Measurements from ENCODE around the gene CDKN1C.

CDKN1C gene

GRCh38 chr11:2924381-2924780, 38.8 kb upstream of the CDKN1C start:
- H3K4me2 ChIP-seq (ENCODE audit: low read depth, low read length, poor library complexity, severe bottlenecking): no peak overlapping the region

DNA sequence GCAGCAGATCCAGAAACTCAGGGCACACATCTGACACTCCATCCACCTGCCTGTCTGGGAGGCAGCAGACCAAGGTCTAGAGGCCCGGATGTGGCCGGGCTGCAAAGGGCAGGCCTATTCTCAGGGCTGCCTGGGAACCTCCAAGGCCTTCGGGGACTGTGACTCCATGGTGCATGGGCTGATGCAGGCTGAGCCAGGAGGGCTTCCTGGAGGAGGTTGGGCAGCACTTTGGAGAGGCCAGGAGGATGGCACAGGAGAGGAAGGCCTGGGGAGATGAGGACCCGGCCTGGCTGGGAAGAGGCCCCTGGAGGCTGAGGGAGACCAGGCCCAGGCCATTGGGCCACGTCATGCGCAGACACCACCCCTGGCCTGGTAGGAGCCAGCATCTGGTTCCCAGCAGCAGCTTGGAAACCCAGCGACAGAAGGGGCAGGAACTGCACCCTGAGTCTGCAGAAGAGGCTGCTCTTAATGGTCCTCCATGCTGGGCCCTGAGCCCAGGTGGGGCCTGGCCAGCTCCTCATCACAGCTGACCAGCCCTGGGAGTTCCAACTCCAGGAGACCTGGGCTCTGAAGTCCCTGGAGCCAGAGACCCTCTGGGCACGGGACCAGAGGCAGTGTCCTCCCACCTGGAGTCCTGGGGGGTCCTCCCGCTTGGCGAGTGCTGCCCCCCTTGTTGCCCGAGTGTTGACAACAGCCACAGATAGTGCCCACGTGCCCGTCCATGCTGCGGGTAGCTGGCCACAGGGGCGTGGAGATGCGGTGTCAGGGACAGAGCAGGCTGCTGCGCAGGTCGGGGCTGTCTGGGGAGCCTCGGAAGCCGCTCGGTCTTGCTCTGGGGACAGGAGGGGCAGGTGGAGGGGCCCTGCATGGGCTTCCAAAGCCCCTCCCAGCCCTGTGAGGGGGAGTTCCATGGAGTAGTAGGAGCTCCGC, 38.1 kb upstream of the CDKN1C start:
- H3K9me2 ChIP-seq (replicated peaks; ENCODE audit: insufficient read depth, low read length): no peaks in the 10 kb centered on the region
- no peaks in the 10 kb centered on the region for H3K79me2 ChIP-seq (ENCODE audit: insufficient read depth, low read length)
- no peaks in the 10 kb centered on the region for H3K9me3 ChIP-seq (ENCODE audit: insufficient read depth, low read length)
- H3F3A ChIP-seq (ENCODE audit: insufficient read depth): no peaks in the 10 kb centered on the region
- no peaks in the 10 kb centered on the region for H3K27me3 ChIP-seq (ENCODE audit: low read length)
- H4K20me1 ChIP-seq (ENCODE audit: low read depth, low read length): no peaks in the 10 kb centered on the region
- no peak overlapping the region for H3K27ac ChIP-seq (ENCODE audit: low read depth, low read length)
- H2AFZ ChIP-seq (ENCODE audit: low read depth, low read length, severe bottlenecking): no peak overlapping the region
- H3K4me3 ChIP-seq (ENCODE audit: insufficient read depth, low read length, poor library complexity, severe bottlenecking): no peak overlapping the region
- H3K36me3 ChIP-seq (ENCODE audit: low read length): no peaks in the 10 kb centered on the region
- no peak overlapping the region for H3K9ac ChIP-seq (ENCODE audit: low read length)
- TF ChIP-seq, protein P1, sequence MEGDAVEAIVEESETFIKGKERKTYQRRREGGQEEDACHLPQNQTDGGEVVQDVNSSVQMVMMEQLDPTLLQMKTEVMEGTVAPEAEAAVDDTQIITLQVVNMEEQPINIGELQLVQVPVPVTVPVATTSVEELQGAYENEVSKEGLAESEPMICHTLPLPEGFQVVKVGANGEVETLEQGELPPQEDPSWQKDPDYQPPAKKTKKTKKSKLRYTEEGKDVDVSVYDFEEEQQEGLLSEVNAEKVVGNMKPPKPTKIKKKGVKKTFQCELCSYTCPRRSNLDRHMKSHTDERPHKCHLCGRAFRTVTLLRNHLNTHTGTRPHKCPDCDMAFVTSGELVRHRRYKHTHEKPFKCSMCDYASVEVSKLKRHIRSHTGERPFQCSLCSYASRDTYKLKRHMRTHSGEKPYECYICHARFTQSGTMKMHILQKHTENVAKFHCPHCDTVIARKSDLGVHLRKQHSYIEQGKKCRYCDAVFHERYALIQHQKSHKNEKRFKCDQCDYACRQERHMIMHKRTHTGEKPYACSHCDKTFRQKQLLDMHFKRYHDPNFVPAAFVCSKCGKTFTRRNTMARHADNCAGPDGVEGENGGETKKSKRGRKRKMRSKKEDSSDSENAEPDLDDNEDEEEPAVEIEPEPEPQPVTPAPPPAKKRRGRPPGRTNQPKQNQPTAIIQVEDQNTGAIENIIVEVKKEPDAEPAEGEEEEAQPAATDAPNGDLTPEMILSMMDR (IDR thresholded peaks at IDR 0.05; ENCODE audit: insufficient read depth, low read length, poor library complexity, severe bottlenecking): no peak
- TF ChIP-seq EZH2phosphoT487 (conservative IDR thresholded peaks at IDR 0.05; ENCODE audit: low read length): no peak
- H3K4me2 ChIP-seq (ENCODE audit: low read depth, low read length, poor library complexity, severe bottlenecking): no peak overlapping the region

More at GRCh38 chr11:2924381-2924780, 38.8 kb upstream of the CDKN1C start:
- Histone ChIP-seq H3K9me3 (ENCODE audit: insufficient read depth, low read length) (no peaks in the 10 kb centered on the region), H2AFZ (ENCODE audit: low read depth, low read length, severe bottlenecking) (no peak overlapping the region), H3K36me3 (ENCODE audit: low read length) (no peaks in the 10 kb centered on the region), H3K27ac (ENCODE audit: low read depth, low read length) (no peak overlapping the region), H3K4me3 (ENCODE audit: insufficient read depth, low read length, poor library complexity, severe bottlenecking) (no peak overlapping the region), H3K9ac (ENCODE audit: low read length) (no peak overlapping the region), H3K9me2 (replicated peaks; ENCODE audit: insufficient read depth, low read length) (no peaks in the 10 kb centered on the region), H3K27me3 (ENCODE audit: low read length) (no peaks in the 10 kb centered on the region), H3F3A (ENCODE audit: insufficient read depth) (no peaks in the 10 kb centered on the region), H4K20me1 (ENCODE audit: low read depth, low read length) (no peaks in the 10 kb centered on the region), H3K79me2 (ENCODE audit: insufficient read depth, low read length) (no peaks in the 10 kb centered on the region)
- TF ChIP-seq EZH2phosphoT487 (conservative IDR thresholded peaks at IDR 0.05; ENCODE audit: low read length): no peak
- TF ChIP-seq, protein P1 (IDR thresholded peaks at IDR 0.05; ENCODE audit: insufficient read depth, low read length, poor library complexity, severe bottlenecking): no peak

- Histone ChIP-seq H3K9me3 (ENCODE audit: insufficient read depth, low read length) (no peaks in the 10 kb centered on the region), H3K9ac (ENCODE audit: low read length) (no peak overlapping the region), H3K27ac (ENCODE audit: low read depth, low read length) (no peak overlapping the region), H3K4me3 (ENCODE audit: insufficient read depth, low read length, poor library complexity, severe bottlenecking) (no peak overlapping the region), H4K20me1 (ENCODE audit: low read depth, low read length) (no peaks in the 10 kb centered on the region), H3K36me3 (ENCODE audit: low read length) (no peaks in the 10 kb centered on the region), H3K9me2 (replicated peaks; ENCODE audit: insufficient read depth, low read length) (no peaks in the 10 kb centered on the region), H3K27me3 (ENCODE audit: low read length) (no peaks in the 10 kb centered on the region), H2AFZ (ENCODE audit: low read depth, low read length, severe bottlenecking) (no peak overlapping the region), H3K4me2 (ENCODE audit: low read depth, low read length, poor library complexity, severe bottlenecking) (no peak overlapping the region), H3K79me2 (ENCODE audit: insufficient read depth, low read length) (no peaks in the 10 kb centered on the region), H3F3A (ENCODE audit: insufficient read depth) (no peaks in the 10 kb centered on the region)
- TF ChIP-seq, protein P1 (IDR thresholded peaks at IDR 0.05; ENCODE audit: insufficient read depth, low read length, poor library complexity, severe bottlenecking): no peak
- no peak for TF ChIP-seq EZH2phosphoT487 (conservative IDR thresholded peaks at IDR 0.05; ENCODE audit: low read length)
Observed at GRCh38 chr11:2922655-2923054, 37.1 kb upstream of the CDKN1C start.
